Gastrocnemius medialis (tissue), 4 donors: ENCODE results near the gene CLK2.

Source experiments
- POLR2A ChIP-seq, 2 donors: fragments of 450-650 bp; IDR thresholded peaks; one replicate each; pipeline ENCODE4 v1.6.1; 2017; ENCODE audit warnings: antibody characterized with exemption in 2 of 2, mild to moderate bottlenecking in 2 of 2, moderate library complexity in 2 of 2
- TF ChIP-seq, protein P1 (sequence below), 5 experiments: fragments of 450-650 bp in 3 of 5; fragments of 200-600 bp in 2 of 5; sonication (generic) in 2 of 5; IDR thresholded peaks in 4 of 5; conservative IDR thresholded peaks in 1 of 5; 1 replicate in 4 of 5; 2 replicates in 1 of 5; pipeline ENCODE4 v1.5.1; 2016 to 2019; ENCODE audit warnings: antibody characterized with exemption in 5 of 5, mild to moderate bottlenecking in 3 of 5, moderate library complexity in 3 of 5

DNA sequence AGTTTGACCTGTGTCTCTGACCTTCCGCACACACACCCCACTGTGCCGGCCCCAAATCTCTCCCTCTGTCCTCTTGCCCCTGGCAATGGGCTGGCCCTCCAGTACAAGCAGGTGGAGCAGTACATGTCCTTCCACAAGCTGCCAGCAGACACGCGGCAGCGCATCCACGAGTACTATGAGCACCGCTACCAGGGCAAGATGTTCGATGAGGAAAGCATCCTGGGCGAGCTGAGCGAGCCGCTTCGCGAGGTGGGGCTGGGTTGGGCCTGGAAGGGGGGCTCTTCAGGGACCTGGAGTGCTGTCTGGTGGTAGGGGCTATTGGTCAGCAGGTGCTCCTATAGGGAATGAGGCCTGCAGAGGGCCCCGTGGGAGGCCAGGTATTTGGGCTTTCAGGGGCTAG lies 11.8 kb upstream of the CLK2 start:
- TF ChIP-seq POLR2A (IDR thresholded peaks at IDR 0.05), result no peak
- TF ChIP-seq, protein P1, sequence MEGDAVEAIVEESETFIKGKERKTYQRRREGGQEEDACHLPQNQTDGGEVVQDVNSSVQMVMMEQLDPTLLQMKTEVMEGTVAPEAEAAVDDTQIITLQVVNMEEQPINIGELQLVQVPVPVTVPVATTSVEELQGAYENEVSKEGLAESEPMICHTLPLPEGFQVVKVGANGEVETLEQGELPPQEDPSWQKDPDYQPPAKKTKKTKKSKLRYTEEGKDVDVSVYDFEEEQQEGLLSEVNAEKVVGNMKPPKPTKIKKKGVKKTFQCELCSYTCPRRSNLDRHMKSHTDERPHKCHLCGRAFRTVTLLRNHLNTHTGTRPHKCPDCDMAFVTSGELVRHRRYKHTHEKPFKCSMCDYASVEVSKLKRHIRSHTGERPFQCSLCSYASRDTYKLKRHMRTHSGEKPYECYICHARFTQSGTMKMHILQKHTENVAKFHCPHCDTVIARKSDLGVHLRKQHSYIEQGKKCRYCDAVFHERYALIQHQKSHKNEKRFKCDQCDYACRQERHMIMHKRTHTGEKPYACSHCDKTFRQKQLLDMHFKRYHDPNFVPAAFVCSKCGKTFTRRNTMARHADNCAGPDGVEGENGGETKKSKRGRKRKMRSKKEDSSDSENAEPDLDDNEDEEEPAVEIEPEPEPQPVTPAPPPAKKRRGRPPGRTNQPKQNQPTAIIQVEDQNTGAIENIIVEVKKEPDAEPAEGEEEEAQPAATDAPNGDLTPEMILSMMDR (IDR thresholded peaks at IDR 0.05 in 4 of 5, conservative IDR thresholded peaks at IDR 0.05 in 1 of 5), result no peak
